Testis (tissue), 3 donors: ENCODE measurements around the gene FRS3. TPM values are rescaled to one million over a fixed set of nuclear protein-coding genes. Genes with fewer than 3 reads are reported as not detected.

Experiments
- DNase-seq: peaks from one replicate; pipeline ENCODE4 v3.0.0-alpha.2; 2019
- H3K27ac ChIP-seq, 2 donors: fragments of 200-600 bp; sonication (generic); one replicate each; pipeline ENCODE4 v1.5.1; 2019
- H3K27me3 ChIP-seq: fragments of 200-600 bp; sonication (generic); one replicate; pipeline ENCODE4 v1.5.1; 2019
- H3K36me3 ChIP-seq: fragments of 200-600 bp; sonication (generic); one replicate; pipeline ENCODE4 v1.5.1; 2017; ENCODE audit warnings: low read depth; ENCODE audit errors: missing control alignments
- H3K4me1 ChIP-seq: fragments of 200-600 bp; sonication (generic); one replicate; pipeline ENCODE4 v1.5.1; 2019
- H3K4me3 ChIP-seq, 2 donors: fragments of 200-600 bp; sonication (generic); one replicate each; pipeline ENCODE4 v1.5.1; 2017 to 2019
- H3K9me3 ChIP-seq: fragments of 200-600 bp; sonication (generic); one replicate; pipeline ENCODE4 v1.5.1; 2017
- CTCF ChIP-seq, 3 experiments: fragments of 450-650 bp in 2 of 3; fragments of 200-600 bp in 1 of 3; sonication (generic) in 1 of 3; IDR thresholded peaks; one replicate each; pipeline ENCODE4 v1.5.1; 2016 to 2019; ENCODE audit warnings: antibody characterized with exemption in 3 of 3, mild to moderate bottlenecking in 2 of 3, moderate library complexity in 1 of 3
- POLR2A ChIP-seq: fragments of 450-650 bp; IDR thresholded peaks from one replicate; pipeline ENCODE4 v1.6.1; 2017; ENCODE audit warnings: antibody characterized with exemption, mild to moderate bottlenecking, moderate library complexity
- WGBS, 2 donors: methylation state at CpG; one replicate each; pipeline ENCODE4 v1.1.5; 2018; 5-methylcytosine and 5-hydroxymethylcytosine counted together
- intact Hi-C: fragments of 100-400 bp; cut with DNase I; formaldehyde crosslinking; loops from one replicate; pipeline ENCODE4 v1.15.1; 2023; ENCODE audit warnings: low total_unique reads
- polyA plus RNA-seq: library from polyadenylated mRNA; stranded (reverse); fragments of 350-450 nt; fragmentation: Illumina TruSeq; extraction: RNeasy Lipid Tissue Mini Kit (QIAGEN cat#74804); gene quantifications from one replicate; pipeline ENCODE4 v1.2.3, GENCODE V29; 2014; ENCODE audit warnings: low read depth, low replicate concordance; ENCODE audit not compliant: insufficient read depth
- total RNA-seq, 2 donors: library from RNA; depleted of rRNA; stranded (reverse); fragments of >200 nt; gene quantifications; one replicate each; pipeline ENCODE4 v1.2.3, GENCODE V29; 2016

FRS3 gene
- total and polyA plus RNA-seq, 3 donors from 2014 or later = 33.4 to 39.3 (median 34.1) TPM

- Histone ChIP-seq H3K4me1 (no peaks in the 10 kb centered on the region), H3K4me3 (no peak overlapping the region), H3K9me3 (no peaks in the 10 kb centered on the region), H3K27me3 (no peaks in the 10 kb centered on the region), H3K27ac (no peak overlapping the region), H3K36me3 (no peaks in the 10 kb centered on the region)
- TF ChIP-seq CTCF (IDR thresholded peaks at IDR 0.05) (no peak), POLR2A (no peak)
- intact Hi-C loops = no loop called here
- DNase-seq = no peak
- 77 to 86% methylated on average over 13 of the region's 13 CpGs for WGBS, 2 donors
These were observed 23.3 kb downstream of the FRS3 start for GRCh38 chr6:41756354-41756753.

- no peak overlapping the region for H3K4me3 ChIP-seq
- WGBS, 2 donors = 82 to 85% methylated on average over 4 of the region's 4 CpGs
These were observed 23.8 kb downstream of the FRS3 start for GRCh38 chr6:41755895-41756294.

GRCh38 chr6:41750374-41750773 lies 29.3 kb downstream of the FRS3 start:
- H3K9me3 ChIP-seq = no peaks in the 10 kb centered on the region
- DNase-seq = no peak
- no peaks in the 10 kb centered on the region for H3K4me1 ChIP-seq
- 92 to 96% methylated on average over 3 of the region's 3 CpGs for WGBS, 2 donors
- H3K4me3 ChIP-seq = no peak overlapping the region
- H3K27ac ChIP-seq = no peak overlapping the region
- H3K27me3 ChIP-seq = no peaks in the 10 kb centered on the region
- H3K36me3 ChIP-seq = no peaks in the 10 kb centered on the region
- intact Hi-C loops = no loop called here
- no peak for TF ChIP-seq CTCF (IDR thresholded peaks at IDR 0.05)
- TF ChIP-seq POLR2A = no peak

More at GRCh38 chr6:41755895-41756294, 23.8 kb downstream of the FRS3 start:
- DNase-seq = no peak
- intact Hi-C loops = no loop called here
- Histone ChIP-seq H3K9me3 (no peaks in the 10 kb centered on the region), H3K27ac (no peak overlapping the region), H3K27me3 (no peaks in the 10 kb centered on the region), H3K36me3 (no peaks in the 10 kb centered on the region), H3K4me1 (no peaks in the 10 kb centered on the region)
- no peak for TF ChIP-seq CTCF (IDR thresholded peaks at IDR 0.05)
- no peak for TF ChIP-seq POLR2A

GRCh38 chr6:41748542-41748941 lies 31.2 kb downstream of the FRS3 start:
- H3K27ac ChIP-seq = no peak overlapping the region
- no peaks in the 10 kb centered on the region for H3K36me3 ChIP-seq
- no peaks in the 10 kb centered on the region for H3K27me3 ChIP-seq
- no peaks in the 10 kb centered on the region for H3K4me1 ChIP-seq
- H3K4me3 ChIP-seq = no peak overlapping the region
- WGBS, 2 donors = 94% methylated on average over 3 of the region's 3 CpGs; no CpG with 5 or more reads in 1 of the 2 donors
- no peak for TF ChIP-seq POLR2A
- TF ChIP-seq CTCF (IDR thresholded peaks at IDR 0.05) = no peak
- DNase-seq = no peak
- intact Hi-C loops = no loop called here
- H3K9me3 ChIP-seq = no peaks in the 10 kb centered on the region

- no peak for DNase-seq
- H3K27me3 ChIP-seq = no peaks in the 10 kb centered on the region
- H3K4me3 ChIP-seq = no peak overlapping the region
- 92 to 95% methylated on average over 6 of the region's 6 CpGs for WGBS, 2 donors
- no peak overlapping the region for H3K27ac ChIP-seq
- TF ChIP-seq CTCF (IDR thresholded peaks at IDR 0.05) (no peak), POLR2A (no peak)
- no peaks in the 10 kb centered on the region for H3K4me1 ChIP-seq
- H3K9me3 ChIP-seq = no peaks in the 10 kb centered on the region
- intact Hi-C loops = no loop called here
- H3K36me3 ChIP-seq = no peaks in the 10 kb centered on the region
These were observed 31.6 kb downstream of the FRS3 start for GRCh38 chr6:41748102-41748477.
